Hematopoietic multipotent progenitor cell (in vitro differentiated cells): Measurements from ENCODE around the gene KRT14. TPM values are rescaled to one million over a fixed set of nuclear protein-coding genes. Genes with fewer than 3 reads are reported as not detected.
"Not testable (repeated sequence)": the region's sequence is repeated elsewhere in the genome, so short reads cannot be mapped to it uniquely, and the experiment has no call there.

Experiments used
- DNase-seq, 3 donors: peaks; one replicate each; pipeline ENCODE4 v3.0.0-alpha.2; 2011 to 2015; ENCODE audit warnings: low read depth in 2 of 3, low spot score in 2 of 3
- total RNA-seq: library from RNA; depleted of rRNA; stranded (reverse); fragments of >200 nt; gene quantifications from one replicate; pipeline ENCODE4 v1.2.3, GENCODE V29; 2012

The KRT14 gene
- not detected for total RNA-seq

GRCh38 chr17:41586863-41587495 lies at the start of gene KRT14:
KRT14 (minus strand) TSS chr17:41586895; CDS start chr17:41586834, 61 bp downstream.
- DNase-seq = no peak

- no peak for DNase-seq
These were observed 48.7 kb upstream of the KRT14 start for GRCh38 chr17:41635121-41636097.

GRCh38 chr17:41634639-41635038 lies 47.9 kb upstream of the KRT14 start:
- no peak for DNase-seq

GRCh38 chr17:41633556-41634199 lies 47.0 kb upstream of the KRT14 start:
- DNase-seq = peak in 1 of 3 donors; percentile 28

DNA sequence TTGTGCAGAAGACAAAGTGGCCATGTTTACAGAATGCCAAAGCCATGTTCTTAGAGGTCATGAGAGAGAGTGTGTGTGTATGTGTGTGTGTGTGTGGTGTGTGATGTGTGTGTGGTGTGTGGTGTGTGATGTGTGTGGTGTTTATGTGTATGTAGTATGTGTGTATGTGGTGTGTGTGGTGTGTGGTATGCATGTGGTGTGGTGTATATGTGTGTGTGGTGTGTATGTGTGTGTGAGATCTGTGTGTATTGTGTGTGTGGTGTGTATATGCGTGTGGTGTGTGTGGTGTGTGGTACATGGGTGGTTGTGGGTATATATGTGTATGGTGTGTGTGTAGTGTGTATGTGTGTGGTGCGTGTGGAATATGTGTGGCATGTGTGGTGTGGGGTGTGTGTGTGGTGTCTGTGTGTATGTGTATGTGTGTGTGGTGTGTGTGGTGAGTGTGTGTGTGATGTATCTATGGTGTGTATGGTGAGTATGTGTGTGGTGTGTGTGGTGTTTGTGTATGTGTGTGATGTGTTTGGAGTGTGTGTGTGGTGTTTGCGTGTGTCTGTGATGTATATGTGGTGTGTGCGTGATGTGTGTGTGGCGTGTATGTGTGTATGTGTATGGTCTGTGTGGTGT lies 45.9 kb upstream of the KRT14 start:
- no peak for DNase-seq

DNA sequence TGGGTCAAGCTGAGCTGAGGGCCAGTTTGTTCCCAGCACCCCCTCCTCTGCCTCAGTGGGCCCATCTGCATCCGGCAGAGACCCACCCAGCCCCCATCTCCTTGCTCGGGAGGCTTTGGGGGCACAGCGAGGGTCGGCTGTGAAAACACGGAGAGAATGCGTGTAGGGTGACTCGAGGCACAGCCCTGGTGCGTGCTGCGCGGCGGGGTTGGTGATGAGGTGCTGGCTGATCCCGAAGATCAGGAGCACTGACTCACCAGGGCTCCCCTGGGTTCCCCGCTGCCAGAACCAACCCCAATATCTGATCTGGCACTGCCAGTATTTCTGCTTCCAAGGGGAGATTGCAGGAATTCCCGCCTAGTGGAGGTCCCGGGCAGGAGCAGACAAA lies 45.2 kb upstream of the KRT14 start:
- DNase-seq = no peak

GRCh38 chr17:41631025-41631897 lies 44.6 kb upstream of the KRT14 start:
- DNase-seq = no peak

- no peak for DNase-seq
These were observed 43.4 kb upstream of the KRT14 start for GRCh38 chr17:41629826-41630670.

DNA sequence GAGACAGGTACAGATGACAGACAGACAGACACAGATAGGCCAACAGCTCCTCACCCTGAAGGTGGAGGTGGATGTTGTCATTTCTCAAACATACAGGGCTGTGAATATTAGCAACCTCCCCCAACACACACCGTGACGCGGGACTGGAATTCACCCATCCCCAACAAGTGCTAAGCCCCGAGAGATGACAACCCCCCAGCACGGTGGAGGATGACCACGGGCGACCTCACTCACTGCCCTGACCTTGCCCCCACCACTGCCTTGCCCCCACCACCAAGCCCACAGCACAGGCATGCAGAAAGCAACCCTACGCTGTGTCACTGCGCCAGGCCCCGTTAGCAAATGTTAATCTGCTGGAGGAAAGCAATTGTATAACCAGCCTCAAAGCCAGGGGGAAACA lies 42.6 kb upstream of the KRT14 start:
- no peak for DNase-seq

DNA sequence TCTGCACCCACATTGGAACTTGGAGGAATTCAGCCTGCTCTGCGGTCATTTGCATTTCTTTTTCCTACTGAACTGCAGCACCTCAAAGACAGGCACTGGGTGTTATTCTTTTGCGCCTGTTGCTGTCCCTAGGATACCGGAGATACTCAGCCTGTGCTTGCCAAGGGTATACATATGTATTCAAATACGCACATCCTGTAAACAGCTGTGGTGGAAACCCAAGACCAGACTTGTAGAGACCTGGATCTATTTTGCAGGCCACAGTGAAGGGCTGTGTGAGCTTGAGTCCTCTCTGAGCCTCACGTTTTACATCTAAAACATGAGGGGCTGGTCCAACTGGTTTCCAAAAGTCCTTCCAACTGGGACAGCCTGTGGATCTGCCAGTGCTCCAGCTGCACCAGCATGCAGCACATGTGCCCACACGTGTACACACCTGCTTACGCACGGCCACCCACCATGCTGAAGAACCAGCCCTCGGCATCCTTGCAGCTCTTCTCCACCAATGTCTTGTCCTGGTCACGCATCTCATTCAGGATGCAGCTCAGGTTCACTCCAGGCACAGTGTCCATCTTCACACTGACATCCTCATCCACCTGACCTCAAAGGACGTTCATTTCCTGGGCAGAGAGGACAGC lies 42.0 kb upstream of the KRT14 start:
- not testable (repeated sequence) for DNase-seq

DNA sequence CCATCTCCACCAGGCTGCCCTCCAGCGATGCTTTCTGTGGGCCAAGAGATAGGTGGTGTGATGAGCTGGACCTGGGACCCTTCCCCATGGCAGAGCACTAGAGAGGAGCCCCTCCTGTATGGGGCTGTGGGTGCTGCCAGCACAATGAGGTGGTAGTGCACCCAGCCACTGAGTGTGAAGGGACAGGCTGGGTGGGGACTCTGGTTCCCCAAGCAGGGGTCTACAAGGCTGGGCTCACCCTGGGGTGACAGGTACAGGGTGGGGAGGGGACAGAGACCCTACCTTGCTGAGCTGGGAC lies 41.3 kb upstream of the KRT14 start:
- DNase-seq = not testable (repeated sequence)

- DNase-seq = no peak
These were observed 40.8 kb upstream of the KRT14 start for GRCh38 chr17:41627316-41628072.

DNA sequence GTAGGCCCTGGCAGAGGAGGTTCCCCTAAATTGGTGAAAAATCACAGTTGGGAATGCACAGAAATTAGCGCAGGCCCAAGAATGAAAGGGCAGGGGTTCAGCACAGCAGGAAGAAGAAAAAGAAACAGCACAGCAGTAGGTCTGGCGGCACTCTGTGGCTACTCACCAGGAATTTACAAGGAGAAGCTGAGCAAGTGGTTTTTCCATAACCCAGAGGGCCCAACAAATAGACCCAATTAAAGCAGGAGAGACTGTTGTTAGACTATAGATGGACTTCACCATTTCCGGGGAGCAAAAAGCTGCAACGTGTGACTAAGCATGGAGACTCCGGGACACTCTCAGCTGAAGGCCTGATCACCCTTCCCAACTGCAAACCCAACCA lies 40.2 kb upstream of the KRT14 start:
- not testable (repeated sequence) for DNase-seq

GRCh38 chr17:41626028-41626913 lies 39.6 kb upstream of the KRT14 start:
- not testable (repeated sequence) for DNase-seq

GRCh38 chr17:41625602-41626001 lies 38.9 kb upstream of the KRT14 start:
- DNase-seq = no peak

GRCh38 chr17:41624208-41625101 lies 37.8 kb upstream of the KRT14 start, which contains the start of gene KRT17:
KRT17 (minus strand) TSS chr17:41624575; CDS start chr17:41624509, 66 bp downstream.
- no peak for DNase-seq
